Neural progenitor cell (in vitro differentiated cells): Measurements from ENCODE around the gene PARP4. TPM values are rescaled to one million over a fixed set of nuclear protein-coding genes. Genes with fewer than 3 reads are reported as not detected.

Experiments used
- DNase-seq: peaks from one replicate; pipeline ENCODE4 v3.0.0-alpha.2; 2016; ENCODE audit warnings: low spot score
- H2AFZ ChIP-seq: fragments of 200-600 bp; sonication (generic); replicated peaks from 2 replicates; pipeline ENCODE4 v1.6.1; 2016; ENCODE audit warnings: antibody characterized with exemption
- H3F3A ChIP-seq: fragments of 200-600 bp; sonication (generic); 2 replicates; pipeline ENCODE4 v1.6.1; 2016; ENCODE audit warnings: antibody characterized with exemption, low read depth
- H3K27ac ChIP-seq: fragments of 200-600 bp; sonication (generic); 2 replicates; pipeline ENCODE4 v1.5.1; 2016; ENCODE audit warnings: mild to moderate bottlenecking
- H3K27me3 ChIP-seq: fragments of 200-600 bp; sonication (generic); 2 replicates; pipeline ENCODE4 v1.6.1; 2016; ENCODE audit warnings: mild to moderate bottlenecking, moderate library complexity
- H3K36me3 ChIP-seq: fragments of 200-600 bp; sonication (generic); 2 replicates; pipeline ENCODE4 v1.5.1; 2016
- H3K4me1 ChIP-seq: fragments of 200-600 bp; sonication (generic); 2 replicates; pipeline ENCODE4 v1.6.1; 2016; ENCODE audit warnings: mixed run types
- H3K4me2 ChIP-seq: fragments of 200-600 bp; sonication (generic); 2 replicates; pipeline ENCODE4 v1.6.1; 2016
- H3K4me3 ChIP-seq: fragments of 200-600 bp; sonication (generic); 2 replicates; pipeline ENCODE4 v1.5.1; 2016
- H3K79me2 ChIP-seq: fragments of 200-600 bp; sonication (generic); 2 replicates; pipeline ENCODE4 v1.6.1; 2016; ENCODE audit warnings: low read depth
- H3K9ac ChIP-seq: fragments of 200-600 bp; sonication (generic); 2 replicates; pipeline ENCODE4 v1.6.1; 2016
- H3K9me3 ChIP-seq: fragments of 200-600 bp; sonication (generic); 2 replicates; pipeline ENCODE4 v1.5.1; 2016; ENCODE audit warnings: low read depth
- H4K20me1 ChIP-seq: fragments of 200-600 bp; sonication (generic); 2 replicates; pipeline ENCODE4 v1.6.1; 2016; ENCODE audit warnings: low read depth
- H3K27ac Mint-ChIP-seq: 3 replicates; pipeline ENCODE4 v1.8.0; 2021; ENCODE audit warnings: mixed read lengths
- H3K27me3 Mint-ChIP-seq: 2 replicates; pipeline ENCODE4 v1.8.0; 2022; ENCODE audit warnings: low read depth, mild to moderate bottlenecking, inconsistent platforms, moderate library complexity, mixed read lengths; ENCODE audit not compliant: insufficient read depth
- H3K36me3 Mint-ChIP-seq: 3 replicates; pipeline ENCODE4 v1.8.0; 2021; ENCODE audit warnings: mixed read lengths
- H3K4me1 Mint-ChIP-seq: 3 replicates; pipeline ENCODE4 v1.8.0; 2021; ENCODE audit warnings: mixed read lengths
- H3K4me3 Mint-ChIP-seq: 3 replicates; pipeline ENCODE4 v1.8.0; 2021; ENCODE audit warnings: mild to moderate bottlenecking, moderate library complexity, mixed read lengths
- H3K9me3 Mint-ChIP-seq: 3 replicates; pipeline ENCODE4 v1.8.0; 2020; ENCODE audit warnings: mixed read lengths
- EZH2 ChIP-seq: fragments of 200-600 bp; sonication (generic); IDR thresholded peaks from 2 replicates; pipeline ENCODE4 v1.6.1; 2017; ENCODE audit warnings: antibody characterized with exemption, mild to moderate bottlenecking, moderate library complexity
- EZH2phosphoT487 ChIP-seq: fragments of 200-600 bp; sonication (generic); IDR thresholded peaks from 2 replicates; pipeline ENCODE4 v1.6.1; 2017; ENCODE audit warnings: antibody characterized with exemption
- total RNA-seq: library from RNA; depleted of rRNA; stranded (reverse); fragments of >200 nt; gene quantifications from 2 replicates; pipeline ENCODE4 v1.2.3, GENCODE V29; 2015; ENCODE audit warnings: low replicate concordance
- TF ChIP-seq, protein P1 (sequence below): fragments of 200-600 bp; sonication (generic); IDR thresholded peaks from 2 replicates; pipeline ENCODE4 v1.5.1; 2017; ENCODE audit warnings: antibody characterized with exemption, mild to moderate bottlenecking

Gene PARP4
- total RNA-seq, 1 donor from 2014 or later, result 44.6 TPM

DNA sequence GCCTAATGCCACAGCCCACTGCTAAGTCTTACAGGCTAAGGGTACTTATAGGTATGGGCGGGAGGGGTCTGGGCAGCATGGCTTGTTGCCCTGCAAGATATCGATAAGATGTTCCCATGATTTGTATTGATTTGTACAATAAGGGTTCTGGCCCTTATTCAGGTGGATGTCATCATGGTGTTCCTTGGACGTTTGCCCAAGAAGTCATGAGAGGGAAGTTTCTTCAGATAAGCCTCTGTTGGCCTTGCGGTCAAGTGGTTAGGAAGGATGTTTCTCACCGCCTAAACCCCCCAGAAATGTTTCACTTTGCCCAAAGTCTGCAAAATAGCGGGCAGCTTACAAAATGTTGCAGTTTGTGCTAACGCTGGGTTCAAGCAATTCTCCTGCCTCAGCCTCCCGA is 7.3 kb downstream of the PARP4 start:
- TF ChIP-seq EZH2 (no peak), EZH2phosphoT487 (no peak)
- TF ChIP-seq, protein P1, sequence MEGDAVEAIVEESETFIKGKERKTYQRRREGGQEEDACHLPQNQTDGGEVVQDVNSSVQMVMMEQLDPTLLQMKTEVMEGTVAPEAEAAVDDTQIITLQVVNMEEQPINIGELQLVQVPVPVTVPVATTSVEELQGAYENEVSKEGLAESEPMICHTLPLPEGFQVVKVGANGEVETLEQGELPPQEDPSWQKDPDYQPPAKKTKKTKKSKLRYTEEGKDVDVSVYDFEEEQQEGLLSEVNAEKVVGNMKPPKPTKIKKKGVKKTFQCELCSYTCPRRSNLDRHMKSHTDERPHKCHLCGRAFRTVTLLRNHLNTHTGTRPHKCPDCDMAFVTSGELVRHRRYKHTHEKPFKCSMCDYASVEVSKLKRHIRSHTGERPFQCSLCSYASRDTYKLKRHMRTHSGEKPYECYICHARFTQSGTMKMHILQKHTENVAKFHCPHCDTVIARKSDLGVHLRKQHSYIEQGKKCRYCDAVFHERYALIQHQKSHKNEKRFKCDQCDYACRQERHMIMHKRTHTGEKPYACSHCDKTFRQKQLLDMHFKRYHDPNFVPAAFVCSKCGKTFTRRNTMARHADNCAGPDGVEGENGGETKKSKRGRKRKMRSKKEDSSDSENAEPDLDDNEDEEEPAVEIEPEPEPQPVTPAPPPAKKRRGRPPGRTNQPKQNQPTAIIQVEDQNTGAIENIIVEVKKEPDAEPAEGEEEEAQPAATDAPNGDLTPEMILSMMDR, result no peak
- no peak overlapping the region for H3K4me2 ChIP-seq
- H3K27ac ChIP-seq, result no peak overlapping the region
- H4K20me1 ChIP-seq, result no peaks in the 10 kb centered on the region
- H3K4me1 ChIP-seq, result no peaks in the 10 kb centered on the region
- no peaks in the 10 kb centered on the region for H3F3A ChIP-seq
- no peak overlapping the region for H3K9ac ChIP-seq
- Mint-ChIP-seq H3K4me3 (no peak overlapping the region), H3K27me3 (no peaks in the 10 kb centered on the region), H3K36me3 (peaks cover 14% of the 10 kb centered on the region), H3K27ac (no peak overlapping the region), H3K9me3 (peaks cover 6% of the 10 kb centered on the region), H3K4me1 (peaks cover 13% of the 10 kb centered on the region)
- H3K27me3 ChIP-seq, result no peaks in the 10 kb centered on the region
- no peaks in the 10 kb centered on the region for H3K36me3 ChIP-seq
- no peaks in the 10 kb centered on the region for H3K9me3 ChIP-seq
- H3K4me3 ChIP-seq, result no peak overlapping the region
- H3K79me2 ChIP-seq, result peaks cover 26% of the 10 kb centered on the region
- no peak for DNase-seq
- no peak overlapping the region for H2AFZ ChIP-seq

DNA sequence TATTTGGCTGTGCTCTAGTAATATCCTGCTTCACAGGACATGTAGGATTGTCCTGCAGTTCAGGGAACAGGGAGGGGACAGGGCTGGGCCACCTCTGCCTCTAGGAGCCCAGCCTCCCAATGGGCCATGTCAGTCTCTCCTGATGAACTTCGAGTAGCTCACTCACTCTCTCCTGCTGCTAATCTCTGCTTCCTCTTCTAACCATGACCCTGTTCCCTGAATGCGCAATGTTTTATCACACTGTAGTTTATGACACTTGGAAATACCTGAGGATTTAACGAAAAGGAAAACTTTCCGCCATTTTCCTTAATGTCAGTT is 9.2 kb downstream of the PARP4 start:
- Mint-ChIP-seq H3K4me1 (peaks cover 13% of the 10 kb centered on the region), H3K4me3 (no peak overlapping the region), H3K27ac (no peak overlapping the region), H3K36me3 (peaks cover 11% of the 10 kb centered on the region), H3K27me3 (no peaks in the 10 kb centered on the region), H3K9me3 (peaks cover 6% of the 10 kb centered on the region)
- TF ChIP-seq, protein P1, result no peak
- no peak for TF ChIP-seq EZH2phosphoT487
- no peak for TF ChIP-seq EZH2
- Histone ChIP-seq H3K27ac (no peak overlapping the region), H3K4me2 (no peak overlapping the region), H3K9me3 (no peaks in the 10 kb centered on the region), H3K36me3 (no peaks in the 10 kb centered on the region), H3K27me3 (no peaks in the 10 kb centered on the region), H3K79me2 (peaks cover 8% of the 10 kb centered on the region), H2AFZ (no peak overlapping the region), H3F3A (no peaks in the 10 kb centered on the region), H3K9ac (no peak overlapping the region), H3K4me3 (no peak overlapping the region), H3K4me1 (no peaks in the 10 kb centered on the region), H4K20me1 (no peaks in the 10 kb centered on the region)
- no peak for DNase-seq

DNA sequence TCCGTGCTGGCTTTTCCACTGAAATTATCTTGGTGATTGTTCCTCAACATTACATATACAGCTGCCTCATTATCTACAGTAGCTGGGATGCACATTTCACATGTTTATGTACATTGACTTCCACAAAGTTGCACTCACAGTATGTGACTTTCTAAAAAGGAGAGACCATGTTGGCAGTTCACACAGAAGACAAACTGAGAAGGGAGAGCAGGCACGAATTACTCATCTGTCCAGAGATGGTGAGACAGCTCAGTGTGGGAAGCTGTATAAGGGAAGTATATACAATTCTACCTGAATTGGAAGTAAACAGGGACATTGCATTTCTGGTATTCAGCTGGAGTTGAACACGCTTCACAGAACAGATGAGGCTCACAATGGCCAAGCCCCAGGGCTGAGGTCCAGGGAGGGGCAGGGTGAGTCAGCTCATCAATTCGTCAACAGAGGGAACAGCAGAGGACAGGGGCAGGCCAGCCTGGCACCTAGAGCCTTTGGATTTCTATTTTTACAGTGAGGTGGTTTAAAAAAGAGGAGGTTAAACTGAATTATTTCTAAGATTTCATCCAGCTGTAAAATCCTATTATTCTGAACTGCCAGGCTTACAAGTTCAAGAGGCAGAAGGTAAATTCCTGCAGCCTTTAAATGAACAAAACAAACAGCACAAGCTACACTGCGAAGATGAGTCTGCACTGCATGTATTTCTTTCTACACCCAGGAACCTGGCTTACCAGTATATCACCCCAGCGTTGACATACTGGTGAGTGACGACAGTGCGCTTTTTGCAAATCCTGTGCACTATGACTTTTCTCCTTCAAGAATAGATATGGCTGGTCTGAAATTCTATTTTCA is 9.8 kb downstream of the PARP4 start:
- TF ChIP-seq, protein P1, result no peak
- TF ChIP-seq EZH2phosphoT487 (no peak), EZH2 (no peak)
- no peaks in the 10 kb centered on the region for H3K4me1 ChIP-seq
- no peaks in the 10 kb centered on the region for H3F3A ChIP-seq
- H2AFZ ChIP-seq, result no peak overlapping the region
- Mint-ChIP-seq H3K9me3 (peaks cover 4% of the 10 kb centered on the region), H3K4me1 (peaks cover 13% of the 10 kb centered on the region), H3K27me3 (no peaks in the 10 kb centered on the region), H3K4me3 (no peak overlapping the region), H3K36me3 (peaks cover 10% of the 10 kb centered on the region), H3K27ac (no peak overlapping the region)
- H4K20me1 ChIP-seq, result no peaks in the 10 kb centered on the region
- no peaks in the 10 kb centered on the region for H3K27me3 ChIP-seq
- no peak overlapping the region for H3K4me2 ChIP-seq
- no peaks in the 10 kb centered on the region for H3K36me3 ChIP-seq
- peaks cover 3% of the 10 kb centered on the region for H3K79me2 ChIP-seq
- H3K4me3 ChIP-seq, result no peak overlapping the region
- no peak overlapping the region for H3K9ac ChIP-seq
- H3K27ac ChIP-seq, result no peak overlapping the region
- no peaks in the 10 kb centered on the region for H3K9me3 ChIP-seq
- peak; percentile 62 for DNase-seq
